ENCODE data around the gene AMFR. TPM values are rescaled to one million over a fixed set of nuclear protein-coding genes. Genes with fewer than 3 reads are reported as not detected.

The AMFR gene
- total RNA-seq, 1 donor from 2014 or later = 241 TPM

DNA sequence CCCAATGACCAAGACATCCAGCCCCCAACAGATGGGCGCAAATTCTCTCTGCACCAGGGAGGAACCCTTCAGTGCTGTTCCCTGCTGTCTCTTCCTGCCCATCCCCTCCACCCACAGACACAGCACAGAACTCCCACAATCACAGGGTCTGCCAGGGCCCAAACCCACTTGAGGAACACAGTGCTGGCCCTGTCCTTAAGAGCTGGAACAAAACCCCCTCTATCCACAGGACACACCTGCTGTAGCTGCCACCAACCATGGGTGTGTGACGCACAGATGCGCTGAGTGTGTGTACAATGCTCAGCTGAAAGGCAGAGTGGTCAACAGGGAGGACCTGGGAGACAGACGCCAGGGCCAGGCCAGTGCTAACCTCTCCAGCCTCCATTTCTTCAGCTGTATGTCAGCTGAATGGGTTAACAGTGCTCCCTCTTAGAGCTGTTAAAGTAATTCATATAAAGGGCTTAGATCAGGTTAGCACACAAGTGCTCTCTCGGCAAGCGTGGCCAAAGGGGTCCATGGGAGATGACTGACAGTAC is 62.1 kb downstream of the AMFR start:
- no peak for DNase-seq (ENCODE audit: low read depth, low spot score)

DNA sequence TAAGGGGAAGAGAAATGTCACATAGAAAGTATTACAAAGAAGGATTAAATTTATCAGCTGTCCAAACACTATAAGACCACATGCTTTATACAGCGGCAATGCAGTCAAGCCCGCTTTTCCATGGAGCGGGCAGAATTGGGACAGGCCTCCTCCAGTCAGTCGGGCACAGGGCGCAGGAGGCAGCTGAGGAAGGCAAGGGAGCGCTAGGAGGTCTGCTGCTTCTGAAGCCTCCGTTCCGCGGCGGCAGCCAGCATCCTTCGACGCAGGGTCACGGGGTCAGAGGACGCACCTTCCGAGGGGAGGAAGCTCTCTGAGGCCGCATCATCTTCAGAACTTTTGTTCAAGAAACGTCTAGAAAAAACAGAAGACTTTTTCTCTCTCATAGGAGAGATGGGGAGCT is 62.6 kb downstream of the AMFR start:
- no peak for DNase-seq (ENCODE audit: low read depth, low spot score)

DNA sequence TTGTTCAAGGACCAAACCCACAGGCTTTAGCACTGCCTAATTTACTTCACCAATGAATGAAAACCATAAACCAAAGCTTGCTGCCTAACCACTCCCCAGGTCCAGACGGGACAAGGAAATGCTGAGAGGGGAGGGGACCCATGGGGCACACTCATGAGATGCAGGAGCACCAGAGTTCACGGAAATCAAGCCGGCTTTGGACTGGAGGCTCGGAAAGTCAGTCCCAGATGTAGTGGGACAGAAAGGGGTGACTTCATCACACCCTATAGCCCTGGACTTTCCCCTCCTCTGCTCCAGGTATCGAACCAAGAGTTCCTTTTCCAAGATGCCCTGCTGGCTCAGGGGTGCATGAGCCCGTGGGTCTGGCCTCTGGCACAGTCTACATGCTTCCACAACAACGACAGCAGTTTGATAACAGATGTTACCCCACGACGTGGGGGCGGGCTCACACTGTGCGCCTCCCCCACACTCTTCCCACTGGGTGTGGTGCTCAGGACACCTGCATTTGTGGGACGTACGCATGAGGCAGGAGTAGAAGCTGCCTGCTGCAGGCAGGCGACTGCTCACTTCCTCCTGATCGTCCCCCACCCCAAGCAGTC is 63.2 kb downstream of the AMFR start:
- no peak for DNase-seq (ENCODE audit: low read depth, low spot score)

DNA sequence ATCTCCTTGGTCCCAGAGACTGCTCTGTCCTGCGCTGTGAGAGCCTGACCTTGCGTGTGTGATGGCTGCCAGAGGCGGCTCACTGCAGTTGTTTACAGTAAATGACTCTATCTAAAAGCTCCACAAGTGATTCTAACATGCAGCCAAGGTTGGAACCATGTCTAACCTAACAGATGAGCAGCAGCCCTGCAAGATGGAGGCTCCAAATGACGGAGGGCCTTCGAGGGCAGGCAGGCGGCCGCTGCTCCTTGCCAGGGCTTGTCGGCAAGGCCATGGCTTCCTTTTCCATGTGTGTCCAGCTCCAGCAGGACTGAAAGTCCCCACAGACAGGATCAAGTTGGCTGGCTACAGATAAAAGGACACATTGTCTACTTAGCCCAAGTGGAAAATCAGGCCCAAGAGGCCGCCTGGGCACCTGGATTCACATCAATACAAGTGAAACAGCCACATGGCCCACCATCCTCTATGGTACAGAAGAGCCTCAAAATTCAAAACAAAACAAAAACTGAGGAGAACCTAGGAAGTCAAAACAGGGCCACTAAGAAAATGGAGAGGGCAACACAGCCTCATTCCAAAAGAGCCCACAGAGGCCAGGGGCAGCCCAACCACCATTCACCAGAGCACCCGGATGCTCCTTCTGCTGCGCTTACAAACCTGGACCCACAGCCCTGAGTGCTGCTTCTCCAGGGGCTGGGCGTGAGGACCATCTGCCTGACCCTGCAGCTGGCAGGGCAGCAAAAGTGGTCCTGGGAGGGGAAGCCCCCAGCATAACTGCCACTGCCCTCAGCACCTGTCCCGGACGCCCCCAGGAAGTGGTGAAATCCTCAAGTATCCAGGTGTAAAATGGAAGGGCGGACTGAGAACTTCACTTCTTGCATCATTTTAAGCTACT is 65.0 kb downstream of the AMFR start:
- DNase-seq (ENCODE audit: low read depth, low spot score) = no peak

DNA sequence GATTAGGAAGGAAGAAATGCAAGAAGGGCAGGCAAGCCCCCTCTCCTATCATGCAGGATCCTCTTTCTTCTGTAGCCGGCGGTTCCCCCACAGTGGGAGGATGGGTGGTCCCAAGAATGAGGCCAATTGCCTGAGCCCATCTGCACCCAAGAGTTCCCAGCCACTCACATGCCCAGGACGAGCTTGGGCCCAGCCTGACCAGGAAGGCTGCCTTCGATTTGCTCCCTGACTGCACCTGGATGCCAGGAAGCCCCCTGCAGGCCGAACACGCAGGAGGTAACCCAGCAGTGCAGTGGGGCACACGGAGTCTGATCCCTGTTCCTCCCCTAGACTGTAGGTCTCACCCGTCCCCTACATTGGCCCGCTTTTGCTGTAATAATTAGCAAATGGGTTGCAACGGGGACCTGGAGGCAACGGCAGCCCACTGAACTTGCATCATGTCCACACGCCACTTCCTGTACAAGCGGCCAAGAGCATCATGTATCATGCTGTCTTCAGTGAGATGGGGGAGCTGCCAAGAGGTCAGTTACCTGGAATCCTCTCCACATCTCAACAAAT is 67.5 kb downstream of the AMFR start:
- no peak for DNase-seq (ENCODE audit: low read depth, low spot score)

DNA sequence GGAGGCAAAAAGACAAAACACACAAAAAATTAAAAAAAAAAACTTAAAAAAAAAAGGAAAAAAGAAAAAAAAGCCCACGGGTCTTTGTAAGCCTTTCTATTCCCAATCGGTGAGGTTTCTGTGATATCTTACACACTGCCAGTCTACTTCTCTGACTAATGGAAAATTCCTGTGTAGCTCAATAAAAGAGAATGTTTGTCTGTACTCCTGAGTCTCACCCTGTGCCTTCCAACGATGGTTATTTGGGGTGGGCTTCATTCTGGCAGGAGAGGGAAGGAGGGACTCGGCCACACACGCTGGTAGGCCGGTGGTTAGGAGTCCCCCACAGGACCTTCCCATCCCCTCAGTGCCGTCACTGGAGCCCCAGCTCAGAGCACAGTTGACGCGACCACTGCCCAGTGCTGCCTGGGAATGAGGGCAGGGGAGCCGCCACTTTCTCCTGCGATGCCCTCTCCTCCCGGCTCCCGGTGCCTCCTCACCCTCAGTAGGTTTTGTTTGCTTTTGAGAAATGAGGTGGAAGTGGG is 68.0 kb downstream of the AMFR start:
- peak; percentile 17 for DNase-seq (ENCODE audit: low read depth, low spot score)

DNA sequence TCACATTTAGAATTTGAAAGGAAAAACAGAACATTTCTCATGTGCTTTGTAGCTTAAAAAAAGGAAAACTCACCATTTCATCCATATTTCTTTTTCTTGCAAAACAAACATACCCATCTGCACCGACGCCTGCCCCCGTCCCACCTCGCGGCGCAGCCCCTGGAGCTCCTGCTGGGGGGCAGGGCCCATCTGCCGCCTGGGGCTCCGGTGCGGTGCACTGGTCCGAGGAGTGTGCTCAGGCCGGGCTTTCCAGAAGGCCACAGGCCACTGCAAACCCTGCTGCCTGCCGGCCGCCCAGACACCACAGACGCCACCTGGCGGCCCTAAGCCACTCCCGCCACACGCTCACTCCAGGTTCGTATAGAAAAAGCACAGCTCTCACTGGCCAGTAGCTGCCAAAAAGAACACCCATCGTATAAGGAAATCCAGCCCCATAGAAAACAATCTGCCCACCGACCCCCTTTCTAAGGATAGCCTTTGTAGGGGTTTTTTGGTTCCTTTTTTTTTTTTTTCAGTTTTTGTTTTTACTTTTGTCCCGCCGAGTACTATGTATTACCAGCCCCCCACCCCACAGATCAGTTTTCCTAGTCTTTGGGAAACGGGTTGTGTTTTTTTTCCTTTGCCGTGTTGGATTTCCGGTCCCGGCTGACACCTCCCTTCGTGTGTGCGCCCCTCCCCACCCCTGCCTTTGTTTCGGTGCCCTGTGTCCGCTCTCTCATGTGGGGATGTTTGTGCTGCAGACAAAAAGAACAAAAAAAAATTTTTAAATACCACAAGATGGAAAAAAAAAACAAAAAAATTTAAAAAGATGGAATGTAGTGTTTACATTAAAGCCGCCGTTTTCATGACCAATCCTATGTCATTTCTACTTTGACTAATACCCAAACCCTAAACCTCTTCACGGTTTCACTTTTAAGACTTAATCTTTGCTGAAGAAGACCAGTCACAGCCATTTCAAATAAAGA is 68.8 kb downstream of the AMFR start:
- DNase-seq (ENCODE audit: low read depth, low spot score) = peak; percentile 46

DNA sequence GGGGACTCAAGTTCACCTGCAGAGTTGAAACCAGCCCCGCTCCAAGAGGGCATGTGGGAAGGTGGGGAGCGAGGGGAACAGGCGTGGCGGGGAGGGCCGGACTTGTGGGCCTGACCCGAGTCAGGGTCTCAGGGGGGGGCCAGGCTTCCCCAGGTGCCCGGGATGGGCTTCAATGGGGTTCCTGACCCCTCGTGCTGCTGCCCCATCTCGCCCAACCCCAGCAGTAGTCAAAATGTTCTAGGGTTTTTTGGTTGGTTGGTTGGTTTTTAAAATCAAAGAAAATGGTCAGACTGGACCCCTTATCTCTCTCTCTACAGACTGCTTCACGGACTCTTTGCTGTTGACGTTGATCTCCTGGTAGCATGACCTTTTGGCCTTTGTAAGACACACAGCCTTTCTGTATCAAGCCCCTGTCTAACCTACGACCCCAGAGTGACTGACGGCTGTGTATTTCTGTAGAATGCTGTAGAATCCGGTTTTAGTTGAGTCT is 69.5 kb downstream of the AMFR start:
- DNase-seq (ENCODE audit: low read depth, low spot score) = no peak

DNA sequence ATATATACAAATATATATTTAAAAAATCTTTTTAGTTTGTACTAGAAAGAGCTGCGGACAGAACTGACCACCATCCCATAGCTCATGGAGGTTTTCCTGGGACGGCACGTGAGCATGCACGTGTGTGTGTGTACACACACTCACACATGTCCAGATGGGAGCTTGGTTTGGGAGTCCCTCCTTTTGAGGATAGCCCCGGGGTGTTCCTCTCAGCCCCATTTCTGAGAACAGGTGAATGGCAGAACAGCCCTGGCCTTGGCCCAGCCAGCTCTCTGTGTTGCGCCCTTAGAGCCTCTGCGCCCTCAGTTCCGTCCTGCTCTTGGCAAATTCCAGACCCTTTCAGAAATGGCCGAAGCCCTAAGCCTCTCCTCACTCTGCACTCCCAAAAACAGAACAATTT is 70.1 kb downstream of the AMFR start:
- DNase-seq (ENCODE audit: low read depth, low spot score) = no peak

DNA sequence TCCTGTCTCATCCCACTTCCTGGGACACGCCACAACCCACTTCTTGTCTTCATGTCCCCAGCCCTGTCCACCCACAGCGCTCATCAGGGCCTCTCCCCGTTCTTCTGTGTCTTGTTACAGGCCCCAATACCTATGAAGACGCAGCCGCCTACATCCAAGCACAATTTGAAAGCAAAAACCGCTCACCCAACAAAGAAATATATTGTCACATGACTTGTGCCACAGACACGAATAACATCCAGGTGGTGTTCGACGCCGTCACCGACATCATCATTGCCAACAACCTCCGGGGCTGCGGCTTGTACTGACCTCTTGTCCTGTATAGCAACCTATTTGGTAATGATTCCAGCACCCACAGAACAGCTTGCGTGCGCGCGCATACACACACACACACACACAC is 70.6 kb downstream of the AMFR start:
- no peak for DNase-seq (ENCODE audit: low read depth, low spot score)

DNA sequence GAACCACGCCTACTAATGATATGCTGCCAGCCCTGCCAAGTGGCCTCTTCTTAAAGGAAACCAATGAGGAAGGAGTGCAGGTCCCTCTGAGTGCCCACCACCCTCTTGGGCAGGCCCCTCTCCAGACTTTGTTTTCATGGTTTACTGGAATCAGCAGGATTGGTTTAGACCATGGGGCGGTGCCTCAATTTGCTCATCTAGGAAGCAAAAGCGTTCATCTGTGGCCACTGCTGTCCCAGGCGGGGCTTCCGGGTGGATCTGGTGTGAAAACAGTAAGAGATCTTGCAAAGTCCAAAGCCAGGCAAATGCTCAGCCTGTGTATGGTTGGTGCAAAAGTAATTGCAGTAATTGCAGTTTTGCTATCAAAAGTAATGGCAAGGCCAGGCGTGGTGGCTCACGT is 71.3 kb downstream of the AMFR start:
- no peak for DNase-seq (ENCODE audit: low read depth, low spot score)

DNA sequence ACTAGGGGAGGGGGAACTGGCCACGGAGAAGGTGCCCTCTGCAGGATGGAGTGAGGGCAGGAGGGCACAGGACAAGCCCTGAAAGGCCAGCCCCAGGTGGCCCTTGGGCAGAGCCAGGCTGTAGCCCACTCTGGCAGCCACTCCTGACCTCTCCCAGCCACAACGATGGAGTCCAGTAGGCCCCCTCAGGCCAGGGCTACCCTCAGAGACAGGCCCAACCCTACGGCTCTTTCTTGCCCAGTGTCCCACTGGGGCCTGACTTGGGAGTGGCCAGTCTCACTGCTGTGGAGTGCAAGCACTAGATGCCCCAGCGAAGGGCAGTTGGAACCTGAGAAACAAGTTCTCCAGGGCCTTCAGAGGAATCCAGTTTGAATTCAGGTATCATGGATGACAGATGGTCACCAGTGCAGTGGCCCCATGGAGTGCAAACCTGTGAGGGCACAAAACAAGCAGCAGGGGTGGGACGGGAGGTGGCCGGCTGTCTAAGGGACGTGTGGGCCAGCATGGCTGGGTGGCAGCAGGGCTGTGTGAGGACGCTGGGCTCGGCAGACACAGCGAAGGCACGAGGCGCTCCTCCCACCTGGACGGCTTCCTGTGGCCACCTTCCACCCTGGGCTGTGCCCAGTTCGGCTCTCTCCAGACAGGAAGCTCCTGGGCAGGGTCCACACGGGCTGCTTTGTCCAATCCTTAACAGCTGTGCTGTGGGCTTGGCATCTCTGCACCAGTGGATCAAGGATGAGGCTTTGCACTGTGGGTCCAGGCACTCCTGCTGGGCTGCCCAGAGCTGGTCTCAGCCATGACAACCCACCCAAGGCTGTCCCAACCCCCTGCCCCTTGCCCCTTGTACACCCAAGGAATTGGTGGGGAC is 72.1 kb downstream of the AMFR start:
- no peak for DNase-seq (ENCODE audit: low read depth, low spot score)

DNA sequence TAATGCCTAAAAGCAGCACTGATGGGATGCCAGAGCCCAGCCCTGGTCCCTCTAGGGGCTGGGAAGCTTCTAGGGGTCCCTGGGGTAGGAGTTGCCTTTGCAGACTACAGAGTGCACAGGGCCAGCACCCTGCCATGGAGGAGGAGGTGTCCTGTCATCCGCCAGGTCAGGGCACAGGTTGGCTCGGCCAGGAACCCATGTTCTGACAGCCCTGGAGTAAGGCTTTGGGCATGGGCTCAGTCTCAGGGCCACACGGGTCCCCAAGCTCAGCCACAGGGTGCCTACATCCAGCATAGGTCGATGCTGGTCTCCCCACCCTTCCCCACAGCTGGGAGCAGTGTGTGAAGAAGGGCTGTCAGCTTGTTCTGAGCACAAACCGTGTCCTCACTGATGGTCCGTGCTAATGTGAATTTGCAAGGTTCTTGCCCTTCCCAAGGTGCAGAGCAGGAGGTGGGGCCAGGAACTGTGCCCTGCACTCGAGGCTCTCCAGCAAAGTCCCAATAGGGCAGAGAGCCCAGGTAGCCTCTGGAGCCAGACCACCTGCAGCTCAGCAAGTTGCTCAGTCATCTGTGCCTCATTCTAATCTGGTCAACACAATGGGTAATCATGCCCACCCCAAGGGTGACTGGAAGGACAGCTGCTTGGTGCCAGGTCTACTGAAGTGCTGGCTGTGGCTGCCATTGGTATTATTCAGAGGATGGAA is 72.8 kb downstream of the AMFR start:
- DNase-seq (ENCODE audit: low read depth, low spot score) = no peak

DNA sequence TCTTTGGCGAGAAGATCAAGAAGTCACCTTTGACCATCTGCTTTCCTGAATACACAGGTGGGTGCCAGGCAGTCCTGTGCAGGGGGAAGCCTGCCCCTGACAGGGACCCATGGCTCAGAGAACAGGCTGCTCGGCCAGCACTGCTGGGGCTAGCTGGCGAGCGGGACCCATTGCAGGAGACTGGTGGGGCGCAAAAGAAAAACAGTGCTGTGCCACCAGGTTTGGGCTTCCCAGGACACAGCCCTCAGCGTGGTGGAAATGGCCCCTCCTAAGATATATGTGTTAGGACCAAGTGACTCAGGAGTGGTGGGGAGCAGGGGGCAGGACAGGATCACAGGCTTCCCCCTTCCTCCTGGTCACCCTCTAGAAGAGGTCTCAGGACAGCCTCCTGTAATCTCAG is 73.9 kb downstream of the AMFR start:
- no peak for DNase-seq (ENCODE audit: low read depth, low spot score)

DNA sequence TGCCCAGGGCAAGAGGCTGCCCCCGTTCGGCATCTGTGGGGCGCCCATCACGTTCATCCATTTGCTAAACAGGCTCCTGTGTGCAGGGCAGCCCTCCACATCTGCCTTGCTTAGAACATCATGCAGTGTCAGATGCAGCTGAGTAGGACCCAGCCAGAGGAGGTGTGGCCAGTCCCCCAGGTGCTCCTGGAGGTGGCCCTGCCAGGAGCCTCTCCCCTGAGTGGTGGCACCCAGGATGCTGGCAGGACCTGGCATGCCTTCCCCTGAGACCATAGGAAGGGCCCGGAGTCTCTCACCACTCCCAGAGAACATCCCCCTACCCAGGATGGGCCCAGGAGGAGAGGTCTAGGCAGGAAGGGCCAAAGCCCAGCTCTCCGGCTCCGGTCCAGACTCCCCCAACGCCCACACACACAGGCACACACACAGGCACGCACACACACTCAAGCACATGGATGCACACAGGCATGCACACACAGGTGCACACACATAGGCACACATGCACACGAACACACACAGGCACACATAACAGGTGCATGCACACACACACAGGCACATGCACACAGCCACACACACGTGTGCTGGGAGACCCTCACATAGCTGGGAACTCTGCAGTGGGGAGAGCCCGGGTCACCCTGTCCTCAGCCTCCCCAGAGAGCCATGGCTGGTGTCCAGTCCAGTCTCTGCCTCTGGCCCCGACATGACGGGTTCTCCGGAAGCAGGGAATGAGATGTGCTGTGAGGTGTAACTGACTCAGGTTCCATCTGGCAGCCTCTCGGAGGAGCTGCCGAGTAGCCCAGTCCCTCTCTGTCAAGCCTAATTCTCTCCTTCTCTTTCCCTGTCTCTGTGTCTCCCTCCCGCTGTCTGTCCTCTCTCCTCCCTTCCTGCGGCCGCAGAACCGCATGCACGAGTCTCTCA is 74.6 kb downstream of the AMFR start:
- no peak for DNase-seq (ENCODE audit: low read depth, low spot score)

DNA sequence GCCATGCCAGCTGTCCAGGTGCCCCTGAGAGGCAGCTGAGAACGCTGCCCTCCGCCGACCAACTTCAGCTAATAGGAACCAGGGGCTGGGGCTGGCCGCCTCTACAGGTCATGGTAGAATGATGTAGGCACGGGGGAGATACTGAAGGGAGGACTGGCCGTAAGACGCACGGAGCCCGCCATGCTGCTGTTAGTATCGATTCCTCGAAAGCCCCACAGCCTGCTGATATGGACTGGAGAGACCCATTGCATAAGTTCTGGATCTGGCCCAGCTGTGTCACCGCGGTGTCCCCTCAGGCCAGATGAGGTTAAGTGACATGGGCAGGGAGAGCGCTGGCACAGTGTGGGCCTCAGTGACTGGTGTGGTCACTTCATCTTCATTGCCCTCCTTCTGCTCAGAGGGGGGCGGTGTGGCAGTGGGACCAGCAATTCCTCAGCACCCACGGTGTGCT is 75.6 kb downstream of the AMFR start:
- DNase-seq (ENCODE audit: low read depth, low spot score) = no peak

DNA sequence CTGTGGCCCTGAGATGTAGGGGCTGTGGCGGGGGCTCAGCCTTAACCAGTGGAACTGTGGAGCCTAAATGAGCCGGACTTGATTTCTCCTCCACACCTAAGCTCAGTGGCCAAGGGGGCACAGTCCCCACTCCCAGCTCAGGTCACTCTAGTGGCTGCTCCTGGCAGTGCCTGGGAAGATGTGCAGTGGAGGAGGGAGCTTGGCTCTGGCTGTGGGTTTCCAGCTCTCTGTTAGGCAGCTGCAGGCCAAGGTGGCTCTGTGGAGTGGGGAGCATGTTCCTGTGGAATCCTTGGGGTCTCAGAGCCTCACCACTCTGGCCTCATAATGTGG is 76.3 kb downstream of the AMFR start:
- no peak for DNase-seq (ENCODE audit: low read depth, low spot score)

Measured in pulmonary artery endothelial cell (primary cell).